ENCODE measurements around the gene PDZRN4. TPM values are rescaled to one million over a fixed set of nuclear protein-coding genes. Genes with fewer than 3 reads are reported as not detected.

PDZRN4 gene
- polyA plus RNA-seq, 3 donors: not detected

DNA sequence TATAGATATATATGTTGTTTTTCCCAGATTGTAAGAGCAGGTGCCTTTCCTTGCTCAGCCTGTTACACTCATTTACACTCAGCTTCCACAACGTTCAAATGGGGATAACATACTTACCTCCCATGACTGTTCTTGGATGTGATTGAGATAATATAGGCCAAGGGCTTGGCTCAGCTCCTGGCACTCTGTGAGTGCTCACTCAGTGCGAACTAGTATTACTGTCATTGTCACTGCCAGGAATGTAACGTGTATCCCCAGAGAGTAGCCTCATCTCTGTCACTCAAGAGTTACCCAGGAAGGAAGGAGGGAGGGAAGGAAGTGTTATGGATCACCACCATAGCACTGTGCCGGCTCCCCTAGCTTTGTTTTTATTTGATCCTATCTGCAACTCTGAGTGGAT is 307.9 kb downstream of the PDZRN4 start:
- Histone ChIP-seq H3K27ac (ENCODE audit: low read depth in 1 of 2, low read length in 2 of 2) (no peak overlapping the region), H3K4me3 (replicated peaks in 1 of 3; ENCODE audit: low read depth in 2 of 3, low read length in 3 of 3) (no peak overlapping the region), H3K9me3 (replicated peaks in 1 of 2; ENCODE audit: control insufficient read depth in 1 of 2, insufficient read depth in 1 of 2, low read length in 2 of 2) (no peaks in the 10 kb centered on the region), H3K9ac (ENCODE audit: insufficient read depth, low read length, poor library complexity, severe bottlenecking) (no peak overlapping the region), H2AFZ (ENCODE audit: insufficient read depth, low read depth, low read length, poor library complexity, severe bottlenecking) (no peak overlapping the region), H3K36me3 (replicated peaks in 1 of 2; ENCODE audit: control insufficient read depth in 1 of 2, insufficient read depth in 2 of 2, low read length in 2 of 2) (no peaks in the 10 kb centered on the region), H3K4me1 (ENCODE audit: control insufficient read depth in 1 of 2, insufficient read depth in 2 of 2, low read length in 2 of 2) (no peaks in the 10 kb centered on the region), H3K79me2 (ENCODE audit: insufficient read depth, low read length) (no peaks in the 10 kb centered on the region), H3K27me3 (ENCODE audit: control insufficient read depth in 2 of 2, insufficient read depth in 2 of 2, low read length in 2 of 2) (no peaks in the 10 kb centered on the region), H3K4me2 (replicated peaks; ENCODE audit: extremely low read depth, low read length, poor library complexity, severe bottlenecking) (no peak overlapping the region), H4K20me1 (ENCODE audit: insufficient read depth, low read length) (no peaks in the 10 kb centered on the region)
- H3K36me3 Mint-ChIP-seq: no peaks in the 10 kb centered on the region
- no peak for TF ChIP-seq CTCF (IDR thresholded peaks at IDR 0.05)
- WGBS (ENCODE audit: insufficient coverage): no CpG with 5 or more reads among the region's 4 CpGs
- DNase-seq: no peak
- H3K9me3 Mint-ChIP-seq: no peaks in the 10 kb centered on the region
- no peak overlapping the region for H3K27ac Mint-ChIP-seq
- no peak overlapping the region for H3K4me3 Mint-ChIP-seq
- peaks cover 0 to 2% (median 1%) of the 10 kb centered on the region in 3 donors for H3K27me3 Mint-ChIP-seq (ENCODE audit: low read depth in 3 of 3)
- intact Hi-C loops (cut with micrococcal nuclease): no loop called here
- no peaks in the 10 kb centered on the region for H3K4me1 Mint-ChIP-seq

- H3K4me1 ChIP-seq (ENCODE audit: control insufficient read depth in 1 of 2, insufficient read depth in 2 of 2, low read length in 2 of 2): no peaks in the 10 kb centered on the region
- no peaks in the 10 kb centered on the region for H3K4me1 Mint-ChIP-seq
- H3K79me2 ChIP-seq (ENCODE audit: insufficient read depth, low read length): no peaks in the 10 kb centered on the region
- no peaks in the 10 kb centered on the region for H3K36me3 ChIP-seq (replicated peaks in 1 of 2; ENCODE audit: control insufficient read depth in 1 of 2, insufficient read depth in 2 of 2, low read length in 2 of 2)
- H3K27me3 ChIP-seq (ENCODE audit: control insufficient read depth in 2 of 2, insufficient read depth in 2 of 2, low read length in 2 of 2): no peaks in the 10 kb centered on the region
- no peak for TF ChIP-seq CTCF (IDR thresholded peaks at IDR 0.05)
- H3K27me3 Mint-ChIP-seq (ENCODE audit: low read depth in 3 of 3): peaks cover 0 to 2% (median 1%) of the 10 kb centered on the region in 3 donors
- no peak overlapping the region for H3K9ac ChIP-seq (ENCODE audit: insufficient read depth, low read length, poor library complexity, severe bottlenecking)
- no peaks in the 10 kb centered on the region for H3K9me3 Mint-ChIP-seq
- intact Hi-C loops (cut with micrococcal nuclease): no loop called here
- no peak overlapping the region for H3K4me3 ChIP-seq (replicated peaks in 1 of 3; ENCODE audit: low read depth in 2 of 3, low read length in 3 of 3)
- H3K9me3 ChIP-seq (replicated peaks in 1 of 2; ENCODE audit: control insufficient read depth in 1 of 2, insufficient read depth in 1 of 2, low read length in 2 of 2): no peaks in the 10 kb centered on the region
- H2AFZ ChIP-seq (ENCODE audit: insufficient read depth, low read depth, low read length, poor library complexity, severe bottlenecking): no peak overlapping the region
- no peak overlapping the region for H3K27ac ChIP-seq (ENCODE audit: low read depth in 1 of 2, low read length in 2 of 2)
- no peaks in the 10 kb centered on the region for H3K36me3 Mint-ChIP-seq
- no peak for DNase-seq
- H4K20me1 ChIP-seq (ENCODE audit: insufficient read depth, low read length): no peaks in the 10 kb centered on the region
- WGBS (ENCODE audit: insufficient coverage): no CpG with 5 or more reads among the region's 2 CpGs
- H3K4me2 ChIP-seq (replicated peaks; ENCODE audit: extremely low read depth, low read length, poor library complexity, severe bottlenecking): no peak overlapping the region
- H3K27ac Mint-ChIP-seq: no peak overlapping the region
- H3K4me3 Mint-ChIP-seq: no peak overlapping the region
These were observed 309.3 kb downstream of the PDZRN4 start for GRCh38 chr12:41497409-41497808.

Measured in CD14-positive monocyte (primary cell).